ENCODE measurements around the gene PLSCR2.

GRCh38 chr3:146504498-146505197 lies 35.3 kb upstream of the PLSCR2 start:
- no peak for TF ChIP-seq CTCF (IDR thresholded peaks at IDR 0.05 in 2 of 3, conservative IDR thresholded peaks at IDR 0.05 in 1 of 3; ENCODE audit: borderline replicate concordance in 1 of 3, insufficient read depth in 1 of 3, low read depth in 2 of 3, low read length in 2 of 3)
- TF ChIP-seq REST (IDR thresholded peaks at IDR 0.05; ENCODE audit: low read depth) = no peak
- no peak for TF ChIP-seq TCF7L2 (IDR thresholded peaks at IDR 0.05; ENCODE audit: borderline replicate concordance, extremely low read depth, insufficient read depth, insufficient read length)
